GM21786 (cell line): ENCODE results near the gene EHBP1.
A peak's percentile ranks its signal among the peaks of the same experiment; 100 is the strongest.
"Not testable (repeated sequence)": the region's sequence is repeated elsewhere in the genome, so short reads cannot be mapped to it uniquely, and the experiment has no call there.

Source experiments
- ATAC-seq: cut with Tn5 transposase; IDR thresholded peaks from one replicate; pipeline ENCODE4 v1.9.1; 2021; ENCODE audit not compliant: unreplicated experiment

The EHBP1 gene

DNA sequence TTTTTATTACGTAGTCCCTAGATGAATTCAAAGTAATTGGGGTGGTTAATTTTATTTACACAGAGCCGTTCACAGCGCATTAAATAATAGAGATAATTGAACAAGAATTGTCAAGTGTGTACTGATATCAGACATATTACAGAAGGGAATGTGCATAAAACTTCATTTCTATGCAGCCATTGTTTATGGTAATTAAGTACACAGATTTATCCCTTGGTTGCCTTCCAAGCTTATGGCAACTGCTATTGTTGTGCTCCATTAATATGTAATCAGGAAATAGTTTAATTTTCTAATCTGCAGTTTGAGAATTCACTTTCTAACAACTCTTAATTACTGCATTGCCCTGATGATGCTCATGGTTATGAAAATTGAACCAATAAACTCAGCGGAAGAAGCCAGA lies 297.8 kb downstream of the EHBP1 start:
- no peak for ATAC-seq

DNA sequence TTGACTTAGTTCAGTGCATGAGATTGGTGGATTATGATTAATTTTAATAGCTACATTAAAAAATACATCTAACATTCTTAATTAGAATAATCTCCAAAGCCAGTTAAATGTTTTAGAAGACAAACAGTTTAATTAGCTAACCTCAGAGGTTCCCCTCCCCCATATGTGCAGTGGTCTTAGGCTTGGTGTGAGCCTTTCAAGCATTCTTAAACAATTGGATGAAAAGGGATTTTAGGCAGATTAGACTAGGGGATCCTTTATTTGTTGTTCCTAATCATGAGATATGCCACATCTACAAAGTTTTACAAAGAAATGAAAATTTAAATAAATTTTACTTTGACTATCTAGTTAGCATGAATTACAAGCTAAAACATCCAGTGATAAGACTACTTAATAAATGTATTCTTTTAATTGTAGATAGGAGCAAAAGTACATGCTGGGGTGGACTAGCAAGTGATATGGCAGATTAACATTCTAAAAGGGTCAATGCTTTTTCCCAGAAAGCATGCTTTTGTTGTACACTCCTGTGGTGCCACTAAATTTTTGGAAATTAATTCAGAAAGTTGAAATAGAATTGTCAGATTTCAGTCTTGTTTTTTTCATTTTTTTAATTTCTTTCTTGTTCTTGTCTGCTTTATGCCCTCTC lies 302.4 kb downstream of the EHBP1 start:
- ATAC-seq, result no peak

DNA sequence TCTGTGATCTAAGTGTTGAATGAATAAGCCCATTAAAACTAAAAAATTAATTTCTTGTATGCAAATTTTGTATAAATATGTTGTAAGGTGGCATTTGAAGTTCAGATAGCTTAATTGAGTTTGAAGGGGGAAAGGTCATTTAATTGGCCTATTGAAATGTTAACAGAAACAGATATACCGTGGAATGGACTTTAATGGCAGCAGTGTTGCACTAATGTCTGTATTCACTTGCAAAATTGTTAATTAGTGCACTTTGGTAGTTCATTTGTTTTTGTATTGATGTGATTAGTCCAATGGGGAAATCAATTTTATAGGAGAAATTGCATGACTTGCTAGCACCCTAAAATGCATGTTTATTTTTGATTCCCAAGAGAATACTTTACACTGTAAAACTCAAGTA lies 303.3 kb downstream of the EHBP1 start:
- ATAC-seq, result no peak

DNA sequence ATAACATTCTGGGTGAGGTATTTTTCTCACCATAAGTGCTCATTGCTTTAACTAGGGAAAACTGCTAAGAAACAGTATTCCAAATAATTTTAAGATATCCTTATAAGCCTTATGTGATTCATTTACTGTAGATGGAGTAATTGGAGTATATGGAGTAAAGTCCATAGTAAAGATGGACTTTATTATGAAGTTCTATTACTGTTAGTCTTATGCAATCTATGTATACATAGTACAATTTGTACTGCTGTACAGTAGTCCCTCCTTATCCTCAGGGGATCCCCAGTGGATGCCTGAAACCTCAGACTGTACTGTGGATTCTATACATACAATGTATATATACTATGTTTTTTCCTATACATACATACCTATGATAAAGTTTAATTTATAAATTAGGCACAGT lies 304.0 kb downstream of the EHBP1 start:
- ATAC-seq, result no peak

DNA sequence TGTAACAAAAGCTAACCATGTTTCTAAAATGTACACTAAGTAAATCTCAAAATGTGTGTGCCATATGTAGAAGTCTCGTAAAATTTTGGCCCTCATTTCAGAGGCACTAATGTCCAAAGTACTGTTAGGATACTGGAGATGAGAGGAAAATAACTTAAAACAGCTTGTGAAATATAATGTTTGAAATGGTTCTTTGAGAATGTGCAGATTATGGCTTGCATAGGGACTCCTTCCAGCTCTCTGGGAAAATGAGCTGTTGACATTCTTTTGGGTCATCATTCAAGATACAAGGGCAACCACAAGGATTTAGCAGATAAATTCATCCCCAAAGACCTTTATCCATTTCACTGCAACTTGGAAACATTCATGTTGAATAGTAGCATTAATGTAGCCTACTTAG lies 307.0 kb downstream of the EHBP1 start:
- no peak for ATAC-seq

DNA sequence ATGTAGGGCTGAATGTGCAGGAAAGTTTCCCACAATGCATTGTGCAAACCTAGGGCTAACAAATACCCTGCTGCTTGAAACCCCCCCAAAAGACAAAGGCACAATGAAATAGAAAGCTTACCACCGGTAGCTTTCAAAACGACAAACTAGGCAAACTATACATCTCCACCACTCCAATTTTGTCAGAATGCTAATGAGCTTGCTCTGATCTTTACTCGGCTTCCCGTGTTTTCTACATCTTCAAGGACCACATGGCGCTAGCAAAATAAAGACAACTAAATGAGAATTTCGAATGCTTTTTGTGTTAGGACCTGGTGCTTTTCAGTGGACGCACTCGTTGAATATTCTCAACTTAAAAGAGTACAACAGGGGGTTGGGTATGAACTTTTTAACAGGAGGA lies 307.9 kb downstream of the EHBP1 start:
- ATAC-seq, result no peak

DNA sequence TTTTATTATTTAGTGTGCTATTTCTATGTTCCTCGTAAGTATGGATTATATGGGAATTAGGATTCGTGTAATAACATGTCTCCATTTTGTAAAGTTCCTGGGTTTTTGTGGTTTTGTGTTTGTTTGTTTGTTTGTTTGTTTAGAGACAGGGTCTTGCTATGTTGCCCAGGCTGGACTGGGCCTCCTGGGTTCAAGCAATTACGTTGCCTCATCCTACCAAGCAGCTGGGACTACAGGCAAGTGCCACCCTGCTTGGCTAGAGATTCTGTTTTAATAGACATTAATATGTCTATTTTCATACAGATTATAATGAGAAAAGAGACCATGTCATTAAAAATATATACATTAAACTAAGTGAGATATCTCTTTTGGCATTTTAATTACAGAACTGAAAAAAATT lies 309.9 kb downstream of the EHBP1 start:
- ATAC-seq, result no peak

DNA sequence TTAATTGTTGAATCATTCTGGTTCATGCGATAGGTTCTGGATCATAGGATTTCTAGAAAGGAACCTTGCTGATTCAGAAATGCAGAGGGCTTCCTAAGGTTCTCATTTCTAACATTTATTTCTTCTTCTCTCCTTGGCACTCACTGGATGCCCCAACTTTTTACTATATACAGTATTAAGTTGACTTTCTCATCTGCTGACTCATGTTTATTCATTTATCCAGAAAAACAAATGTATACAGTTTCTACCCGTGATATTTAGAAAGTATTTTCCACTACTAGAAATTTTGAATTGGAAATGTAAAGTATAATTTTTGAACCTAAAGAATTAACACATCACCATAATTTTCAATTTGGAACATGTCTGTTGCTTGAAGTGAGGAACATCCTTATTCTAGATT lies 312.9 kb downstream of the EHBP1 start:
- no peak for ATAC-seq

DNA sequence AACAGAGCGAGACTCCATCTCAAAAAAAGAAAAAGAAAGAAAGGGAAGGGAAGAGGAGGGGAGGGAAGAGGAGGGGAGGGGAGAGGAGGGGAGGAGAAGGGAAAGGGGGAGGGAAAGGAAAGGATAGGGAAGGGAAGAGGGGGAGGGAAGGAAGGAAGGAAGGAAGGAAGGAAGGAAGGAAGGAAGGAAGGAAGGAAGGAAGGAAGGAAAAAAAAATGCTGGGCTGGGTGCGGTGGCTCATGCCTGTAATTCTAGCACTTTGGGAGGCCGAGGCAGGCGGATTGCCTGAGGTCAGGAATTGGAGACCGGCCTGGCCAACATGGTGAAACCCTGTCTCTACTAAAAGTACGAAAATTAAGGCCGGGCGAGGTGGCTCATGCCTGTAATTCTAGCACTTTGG lies 314.2 kb downstream of the EHBP1 start:
- ATAC-seq, result not testable (repeated sequence)

DNA sequence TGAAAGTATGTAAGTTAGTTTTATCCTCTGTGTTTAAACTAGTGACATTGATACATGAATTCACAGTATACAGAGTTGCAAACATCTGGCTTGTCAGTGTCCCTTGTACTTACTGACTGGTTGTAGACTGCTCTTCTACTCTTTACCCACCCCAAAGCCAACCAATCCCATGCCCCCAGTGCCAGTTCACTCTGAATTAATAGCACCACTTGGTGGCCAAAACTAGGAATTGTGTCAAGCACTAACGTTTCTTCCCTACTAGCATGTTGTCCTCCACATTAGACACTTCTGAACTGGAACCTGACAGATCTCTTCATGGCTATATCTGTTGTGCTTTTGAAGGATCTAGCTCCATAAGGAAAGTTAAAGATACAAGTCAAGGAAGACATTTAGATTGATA lies 317.9 kb downstream of the EHBP1 start:
- peak; percentile 43 for ATAC-seq

DNA sequence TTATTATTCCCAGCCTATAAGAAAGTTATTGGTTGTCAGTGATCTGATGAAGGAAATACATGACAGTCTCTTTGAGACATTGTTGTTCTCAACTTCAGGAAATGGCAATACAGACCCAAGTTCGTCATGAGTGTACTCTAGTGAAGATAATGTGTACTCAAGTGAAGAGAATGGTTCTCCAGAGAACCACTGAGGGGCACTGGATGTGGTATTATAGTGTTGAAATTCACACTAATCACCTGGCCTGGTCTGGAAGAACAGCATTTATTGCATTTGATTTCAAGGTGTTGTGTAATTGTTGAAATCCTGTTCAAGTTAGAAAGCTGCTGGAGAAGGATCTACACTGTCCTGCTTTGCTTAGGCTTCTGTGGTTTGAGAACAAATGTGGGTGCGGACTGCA lies 321.7 kb downstream of the EHBP1 start:
- no peak for ATAC-seq

DNA sequence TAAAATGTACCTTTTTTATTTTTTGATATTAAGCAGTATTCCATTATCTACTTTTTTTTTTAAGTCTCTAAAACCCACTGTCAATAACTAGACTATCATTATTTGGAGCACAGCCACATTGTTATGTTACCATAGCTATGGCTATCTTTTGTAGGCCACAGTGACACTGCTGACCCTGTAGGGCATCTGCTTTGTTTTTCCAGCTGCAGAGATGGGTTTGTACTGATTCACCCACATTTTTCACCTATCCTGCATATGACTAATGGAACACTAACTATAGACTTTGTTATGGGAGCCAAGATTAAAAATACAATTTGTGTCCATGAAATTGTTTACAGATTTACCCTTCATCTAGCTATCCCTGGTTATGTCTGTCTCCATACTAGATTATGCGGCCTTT lies 323.5 kb downstream of the EHBP1 start:
- no peak for ATAC-seq

DNA sequence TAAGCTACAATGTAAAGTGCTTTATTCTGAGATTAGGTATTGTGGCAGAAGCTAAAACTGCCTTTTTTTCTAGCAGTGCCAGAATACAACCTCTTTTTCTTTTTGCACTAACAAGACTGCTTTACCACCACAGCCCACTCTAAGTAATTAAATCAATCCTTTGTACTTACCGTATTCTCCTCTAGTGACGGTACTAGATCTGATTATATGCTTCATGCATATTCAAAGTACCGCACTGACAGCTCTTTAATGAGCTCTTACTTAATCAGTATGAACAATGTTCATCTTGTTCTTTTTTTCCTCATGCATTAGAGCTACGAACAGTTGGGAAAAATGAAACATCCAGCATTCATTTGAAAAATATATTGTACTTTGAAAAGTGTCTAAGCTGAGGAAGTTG lies 329.0 kb downstream of the EHBP1 start:
- no peak for ATAC-seq

DNA sequence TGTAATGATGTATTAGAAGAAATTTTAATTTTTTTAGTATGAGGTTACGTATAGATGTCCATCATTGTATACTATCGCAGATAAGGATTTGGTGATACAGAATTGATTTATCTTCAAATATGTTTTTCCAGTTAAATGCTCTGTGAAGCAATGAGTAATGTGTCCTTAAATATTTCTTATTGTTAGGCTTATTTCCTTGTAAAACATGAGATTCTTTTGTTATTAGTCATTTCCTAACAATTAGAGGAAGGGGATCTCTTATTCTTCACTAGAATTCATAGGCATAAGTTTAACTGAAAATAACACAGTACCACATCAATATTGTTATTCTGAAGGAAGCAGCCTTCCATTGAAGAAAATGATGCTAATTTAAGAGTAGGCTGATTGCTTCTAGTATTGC lies 329.7 kb downstream of the EHBP1 start:
- no peak for ATAC-seq

DNA sequence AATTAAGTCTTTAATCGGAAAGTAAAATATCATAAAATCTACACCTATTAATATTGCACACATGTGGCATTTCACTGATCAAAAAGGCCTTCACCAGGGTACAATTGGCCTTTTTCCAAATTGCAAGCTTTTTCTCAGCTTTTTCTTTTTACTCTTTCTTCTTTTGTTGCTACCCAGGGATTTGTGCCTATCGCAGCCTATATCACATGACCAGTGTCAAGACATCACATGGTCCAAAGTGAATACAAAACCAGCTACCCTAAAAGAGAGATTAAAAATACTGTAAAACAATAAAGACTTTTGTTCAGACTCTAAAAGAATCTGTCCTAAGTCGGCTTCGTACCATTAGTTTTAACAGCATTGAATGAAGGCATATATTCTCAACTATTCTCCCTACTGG lies 330.1 kb downstream of the EHBP1 start:
- ATAC-seq, result no peak

DNA sequence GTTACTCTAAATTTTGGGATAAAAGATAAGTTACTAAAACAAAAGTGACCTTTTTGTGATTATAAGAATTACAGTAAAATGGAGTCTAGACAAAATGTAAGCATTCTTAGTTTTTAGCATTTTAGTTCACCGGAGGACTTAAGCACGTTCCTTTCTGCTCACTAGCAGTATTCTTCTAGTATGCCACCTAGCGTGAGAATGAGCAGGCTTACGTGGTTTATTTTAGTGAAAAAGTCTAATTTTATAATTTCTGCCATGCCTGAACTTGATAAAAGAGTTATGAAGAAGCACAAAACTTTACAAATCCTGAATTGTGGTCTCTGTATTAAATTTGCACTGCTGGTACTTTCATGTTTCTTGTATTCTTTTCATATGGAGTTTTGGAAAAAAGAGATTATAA lies 332.5 kb downstream of the EHBP1 start:
- ATAC-seq, result no peak

DNA sequence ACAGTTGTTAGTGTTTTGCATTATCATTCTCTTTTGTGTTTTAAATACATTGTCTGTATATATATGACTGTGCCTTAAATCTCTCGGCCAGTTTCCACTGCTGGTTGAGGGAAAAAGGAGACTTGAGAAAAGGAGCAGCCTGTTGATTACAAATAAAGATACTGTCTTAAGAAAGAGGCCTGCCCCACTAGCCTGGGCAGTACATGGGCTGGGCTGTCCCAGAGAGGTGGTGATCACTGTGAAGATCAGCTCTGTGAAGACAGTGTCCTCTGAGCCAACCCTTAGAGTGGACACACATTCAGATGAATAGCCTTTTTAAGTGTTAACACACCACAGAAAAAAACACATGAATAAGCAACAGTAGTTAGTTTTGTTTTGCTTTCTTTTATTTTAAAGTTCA lies 335.1 kb downstream of the EHBP1 start:
- no peak for ATAC-seq

DNA sequence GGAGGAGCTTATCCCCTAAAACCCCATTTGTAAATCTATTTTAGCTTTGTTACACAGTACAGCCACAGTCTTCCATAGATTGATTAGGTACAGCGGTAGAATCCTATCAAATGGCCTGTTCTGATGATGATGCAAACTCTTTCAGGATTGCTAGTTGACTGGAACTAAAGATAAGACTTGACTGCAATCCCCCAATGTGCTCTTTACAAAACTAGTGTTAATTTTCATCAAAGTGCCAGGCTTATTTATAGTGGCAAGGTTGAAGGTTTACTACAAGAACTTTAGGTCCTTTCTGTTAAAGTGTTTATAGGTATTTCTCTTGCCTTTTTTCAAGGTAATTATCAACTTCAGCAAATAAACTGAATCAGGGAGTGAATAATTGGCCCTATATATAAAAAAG lies 336.1 kb downstream of the EHBP1 start:
- ATAC-seq, result no peak

DNA sequence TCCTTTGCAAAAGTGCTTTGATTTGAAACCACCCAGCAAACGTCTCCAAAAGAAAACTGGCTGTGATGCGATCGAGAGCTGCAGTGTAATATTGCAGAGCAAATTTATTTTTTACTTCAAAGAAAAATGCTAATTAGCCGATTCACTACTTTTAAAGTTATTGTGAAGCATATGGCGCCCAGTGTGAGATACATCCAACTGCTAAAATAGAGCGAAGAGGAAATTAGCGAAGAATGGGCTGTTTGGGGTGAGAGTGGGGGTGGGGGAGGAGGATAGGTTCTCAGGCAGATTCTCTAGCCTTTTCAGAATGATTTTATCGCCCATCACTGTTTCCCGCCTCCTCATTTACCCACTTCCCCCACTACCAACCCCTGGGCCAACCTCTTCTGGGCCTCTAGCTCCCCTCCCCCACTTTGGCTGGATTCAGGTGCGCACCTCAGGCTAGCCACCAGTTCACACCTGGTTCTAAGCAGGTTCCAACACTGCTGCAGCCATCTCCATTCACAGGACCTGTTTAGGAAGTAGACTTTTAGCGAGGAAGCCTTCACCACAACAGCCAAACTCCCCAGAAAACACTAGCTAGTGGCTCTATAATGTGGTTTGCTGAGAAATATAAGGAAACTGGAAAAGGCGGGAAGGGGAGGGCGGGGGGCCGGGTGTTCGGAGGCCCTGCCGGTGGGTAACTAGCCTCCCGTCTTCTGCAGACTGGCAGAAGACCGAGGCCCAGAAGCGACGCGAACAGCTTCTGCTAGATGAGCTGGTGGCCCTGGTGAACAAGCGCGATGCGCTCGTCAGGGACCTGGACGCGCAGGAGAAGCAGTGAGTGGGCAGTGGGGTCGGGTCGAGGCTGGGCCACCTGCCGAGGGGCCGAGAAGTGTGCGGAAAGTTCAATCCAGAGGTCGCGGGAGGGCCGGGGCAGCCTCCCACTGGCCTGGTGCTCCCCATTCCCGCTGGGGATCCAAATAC lies 339.1 kb downstream of the EHBP1 start:
- no peak for ATAC-seq

DNA sequence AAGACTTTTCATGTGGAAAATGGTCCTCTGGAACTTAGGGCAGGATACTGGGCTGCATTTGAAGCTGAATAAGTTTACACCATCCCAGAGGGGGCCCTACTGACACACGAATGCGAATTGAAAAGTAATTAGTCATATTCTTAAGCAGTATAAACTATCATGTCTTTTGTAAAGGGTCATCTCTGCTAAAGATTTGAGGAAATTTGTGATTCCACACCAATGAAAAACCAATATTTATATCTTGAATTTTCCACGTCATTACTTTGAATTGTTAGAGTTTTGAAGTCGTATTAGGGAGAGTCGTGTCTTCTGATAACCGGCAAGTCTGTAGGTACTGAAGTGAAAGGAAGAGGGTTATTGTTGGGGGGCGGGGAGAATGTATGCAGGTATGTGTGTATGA lies 341.0 kb downstream of the EHBP1 start:
- no peak for ATAC-seq

DNA sequence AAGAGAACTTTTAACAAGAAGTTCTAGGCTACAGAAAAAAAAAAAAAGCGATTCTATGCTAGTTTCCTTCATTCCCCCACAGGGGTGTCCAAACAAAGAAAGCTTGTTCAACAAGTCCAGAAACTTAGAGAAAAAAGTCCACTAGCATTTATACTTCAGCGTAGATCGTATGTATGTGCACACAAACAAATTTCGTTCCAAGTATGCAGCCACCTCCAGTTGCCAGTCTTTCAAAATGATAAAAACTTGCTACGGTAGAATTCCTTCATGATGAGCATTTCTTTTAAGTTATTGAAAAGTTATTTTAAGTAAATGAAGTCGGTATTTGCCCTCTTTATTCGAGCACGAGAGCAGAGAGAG lies 341.4 kb downstream of the EHBP1 start:
- ATAC-seq, result no peak
